Measurements from ENCODE around the gene CDCA4.

The CDCA4 gene

GRCh38 chr14:104998801-104999200 lies 22.1 kb downstream of the CDCA4 start:
- TF ChIP-seq ZFX (IDR thresholded peaks at IDR 0.05; ENCODE audit: borderline replicate concordance) (no peak), CTCF (IDR thresholded peaks at IDR 0.05) (no peak)
- no peak overlapping the region for H3K27ac ChIP-seq

GRCh38 chr14:104996483-104996882 lies 24.4 kb downstream of the CDCA4 start:
- TF ChIP-seq CTCF (IDR thresholded peaks at IDR 0.05) (no peak), ZFX (IDR thresholded peaks at IDR 0.05; ENCODE audit: borderline replicate concordance) (no peak)
- no peak overlapping the region for H3K27ac ChIP-seq

DNA sequence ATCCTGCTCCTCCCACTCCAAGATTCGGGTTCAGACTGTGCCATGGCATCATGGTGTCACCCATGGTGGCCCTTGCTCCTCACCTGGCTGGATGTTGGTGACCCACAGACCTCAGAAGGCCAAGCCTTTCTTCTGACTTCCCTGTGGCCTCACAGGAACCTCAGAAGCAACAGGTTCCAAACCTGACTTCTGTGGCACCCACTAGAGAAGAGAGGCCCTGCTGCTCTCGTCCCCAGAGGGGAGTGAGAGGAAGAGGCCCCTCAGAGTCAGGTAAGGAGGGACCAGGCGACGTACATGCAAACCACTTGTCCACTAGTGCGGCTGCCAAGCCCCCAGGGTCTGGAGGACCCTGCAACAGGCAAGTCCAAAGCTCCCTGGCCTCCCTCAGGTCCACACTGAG lies 24.9 kb downstream of the CDCA4 start:
- no peak overlapping the region for H3K27ac ChIP-seq
- TF ChIP-seq CTCF (IDR thresholded peaks at IDR 0.05) (no peak), ZFX (IDR thresholded peaks at IDR 0.05; ENCODE audit: borderline replicate concordance) (no peak)

DNA sequence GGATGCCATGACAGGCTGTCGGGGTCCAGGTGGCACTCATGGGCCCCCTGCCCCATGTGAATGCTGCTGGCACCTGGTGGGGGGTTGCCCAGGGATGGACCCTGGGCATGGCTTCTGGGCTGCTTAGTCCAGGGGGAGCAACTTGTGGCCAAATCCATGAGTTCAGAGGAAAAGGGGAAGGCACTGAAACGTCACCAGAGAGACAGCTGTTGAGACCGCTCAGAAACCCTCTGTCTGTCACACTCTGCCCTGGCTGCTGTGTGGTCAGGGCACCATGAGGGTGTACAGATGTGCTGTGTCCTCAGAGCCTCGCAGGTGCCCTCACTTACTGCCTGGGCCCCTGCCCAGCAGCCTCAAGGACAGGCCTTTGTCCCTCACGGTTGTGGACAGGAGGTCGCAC lies 25.9 kb downstream of the CDCA4 start:
- TF ChIP-seq ZFX (IDR thresholded peaks at IDR 0.05; ENCODE audit: borderline replicate concordance), result no peak
- TF ChIP-seq CTCF (IDR thresholded peaks at IDR 0.05), result no peak
- no peak overlapping the region for H3K27ac ChIP-seq

DNA sequence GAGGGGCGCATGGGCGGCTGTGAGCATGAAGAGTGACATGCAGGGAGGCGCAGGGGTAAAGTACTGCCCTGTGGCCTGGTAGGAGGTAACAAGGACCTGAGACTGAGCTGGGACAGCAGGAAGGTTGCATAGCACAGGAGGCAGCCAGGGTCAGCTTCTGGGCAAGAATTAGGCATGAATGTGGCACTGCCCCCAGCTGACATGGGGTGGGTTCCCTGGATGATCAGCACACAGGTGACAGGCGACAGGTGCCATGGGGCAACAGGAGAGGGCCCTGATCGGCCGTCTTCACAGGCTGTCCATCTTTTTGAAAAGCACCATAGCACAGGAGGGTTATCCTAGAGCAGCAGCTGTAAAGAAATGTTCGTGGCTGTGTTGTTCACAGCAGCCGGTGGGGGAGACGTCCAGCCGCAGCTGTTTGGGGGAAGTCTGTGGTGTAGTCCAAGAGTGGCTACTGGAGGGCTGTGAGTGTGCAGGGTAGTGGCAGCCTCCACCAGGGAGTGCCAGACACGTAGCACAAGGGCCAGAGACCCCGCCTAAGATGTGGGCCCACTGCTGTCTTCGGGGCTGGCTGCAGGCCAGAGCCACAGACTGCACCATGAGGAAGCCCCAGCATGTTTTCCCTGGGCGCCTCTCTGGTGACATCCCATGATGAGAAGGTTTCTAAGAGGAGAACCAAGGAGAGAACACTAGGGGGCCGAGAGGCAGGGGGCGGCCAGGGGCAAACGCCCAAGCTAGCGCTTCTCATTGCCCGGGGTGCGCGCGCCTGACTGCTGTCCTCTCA lies 26.9 kb downstream of the CDCA4 start:
- H3K27ac ChIP-seq, result no peak overlapping the region
- TF ChIP-seq CTCF (IDR thresholded peaks at IDR 0.05) (no peak), ZFX (IDR thresholded peaks at IDR 0.05; ENCODE audit: borderline replicate concordance) (no peak)

- no peak overlapping the region for H3K27ac ChIP-seq
- TF ChIP-seq ZFX (IDR thresholded peaks at IDR 0.05; ENCODE audit: borderline replicate concordance), result no peak
Measured at GRCh38 chr14:104993306-104993705, 27.6 kb downstream of the CDCA4 start.

- no peak overlapping the region for H3K27ac ChIP-seq
- TF ChIP-seq CTCF (IDR thresholded peaks at IDR 0.05) (no peak), ZFX (IDR thresholded peaks at IDR 0.05; ENCODE audit: borderline replicate concordance) (no peak)
Measured at GRCh38 chr14:104992501-104992900, 28.4 kb downstream of the CDCA4 start.

DNA sequence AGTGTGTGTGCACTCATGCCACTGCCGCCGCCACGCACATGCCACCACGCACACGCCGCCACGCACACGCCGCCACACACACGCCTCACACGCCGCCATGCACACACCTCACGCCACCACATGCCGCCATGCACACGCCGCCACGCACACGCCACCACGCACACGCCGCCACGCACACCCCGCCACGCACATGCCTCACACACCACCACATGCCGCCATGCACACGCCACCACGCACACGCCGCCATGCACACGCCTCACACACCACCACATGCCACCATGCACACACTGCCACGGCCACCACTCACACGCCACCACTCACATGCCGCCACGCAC lies 29.0 kb downstream of the CDCA4 start:
- no peak overlapping the region for H3K27ac ChIP-seq
- no peak for TF ChIP-seq CTCF (IDR thresholded peaks at IDR 0.05)
- TF ChIP-seq ZFX (IDR thresholded peaks at IDR 0.05; ENCODE audit: borderline replicate concordance), result no peak

All from 22Rv1 (cell line).